Retinal pigment epithelial cell (primary cell): ENCODE data around the gene RB1.

Experiments
- DNase-seq: peaks from one replicate; pipeline ENCODE4 v3.0.0-alpha.2; 2010; ENCODE audit warnings: low read depth
- H3K4me3 ChIP-seq: 2 replicates; pipeline ENCODE4 v1.5.1; 2011; ENCODE audit warnings: mild to moderate bottlenecking, low read length, control low read depth, moderate library complexity
- TF ChIP-seq, protein P1 (sequence below): conservative IDR thresholded peaks from 2 replicates; pipeline ENCODE4 v1.5.1; 2011; ENCODE audit warnings: low read depth, low read length, control low read depth, inconsistent platforms

The RB1 gene

DNA sequence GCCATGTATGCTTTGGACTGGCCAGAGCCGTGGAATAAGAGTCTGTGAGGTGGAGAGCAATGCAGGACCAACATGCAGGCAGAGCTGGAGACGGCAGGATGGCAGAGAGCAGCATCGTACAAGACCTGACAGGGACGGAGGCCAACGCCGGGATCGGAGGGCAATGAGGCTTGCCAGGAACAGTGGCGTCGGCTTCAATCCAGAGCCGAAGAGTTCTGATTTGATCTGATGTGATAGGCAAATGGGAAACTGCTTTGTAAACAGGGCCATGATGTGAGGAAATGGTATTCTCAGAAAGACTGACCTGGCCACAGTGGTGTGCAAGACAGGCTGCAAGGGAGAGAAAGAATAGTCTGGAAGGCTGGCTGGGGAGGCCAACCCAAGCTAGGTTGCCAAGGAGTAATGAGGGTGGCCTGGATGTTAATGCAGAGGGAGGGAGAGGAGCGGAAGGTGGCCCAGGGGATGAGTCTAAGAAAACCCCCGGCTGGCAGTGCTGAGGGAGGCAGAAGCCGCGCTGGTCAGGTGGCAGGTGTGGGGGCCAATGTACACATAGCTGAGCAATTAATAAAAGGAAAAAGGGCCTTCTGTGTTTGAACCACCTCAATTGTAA is 202.6 kb downstream of the RB1 start:
- H3K4me3 ChIP-seq: no peak overlapping the region
- TF ChIP-seq, protein P1, sequence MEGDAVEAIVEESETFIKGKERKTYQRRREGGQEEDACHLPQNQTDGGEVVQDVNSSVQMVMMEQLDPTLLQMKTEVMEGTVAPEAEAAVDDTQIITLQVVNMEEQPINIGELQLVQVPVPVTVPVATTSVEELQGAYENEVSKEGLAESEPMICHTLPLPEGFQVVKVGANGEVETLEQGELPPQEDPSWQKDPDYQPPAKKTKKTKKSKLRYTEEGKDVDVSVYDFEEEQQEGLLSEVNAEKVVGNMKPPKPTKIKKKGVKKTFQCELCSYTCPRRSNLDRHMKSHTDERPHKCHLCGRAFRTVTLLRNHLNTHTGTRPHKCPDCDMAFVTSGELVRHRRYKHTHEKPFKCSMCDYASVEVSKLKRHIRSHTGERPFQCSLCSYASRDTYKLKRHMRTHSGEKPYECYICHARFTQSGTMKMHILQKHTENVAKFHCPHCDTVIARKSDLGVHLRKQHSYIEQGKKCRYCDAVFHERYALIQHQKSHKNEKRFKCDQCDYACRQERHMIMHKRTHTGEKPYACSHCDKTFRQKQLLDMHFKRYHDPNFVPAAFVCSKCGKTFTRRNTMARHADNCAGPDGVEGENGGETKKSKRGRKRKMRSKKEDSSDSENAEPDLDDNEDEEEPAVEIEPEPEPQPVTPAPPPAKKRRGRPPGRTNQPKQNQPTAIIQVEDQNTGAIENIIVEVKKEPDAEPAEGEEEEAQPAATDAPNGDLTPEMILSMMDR: no peak
- no peak for DNase-seq

DNA sequence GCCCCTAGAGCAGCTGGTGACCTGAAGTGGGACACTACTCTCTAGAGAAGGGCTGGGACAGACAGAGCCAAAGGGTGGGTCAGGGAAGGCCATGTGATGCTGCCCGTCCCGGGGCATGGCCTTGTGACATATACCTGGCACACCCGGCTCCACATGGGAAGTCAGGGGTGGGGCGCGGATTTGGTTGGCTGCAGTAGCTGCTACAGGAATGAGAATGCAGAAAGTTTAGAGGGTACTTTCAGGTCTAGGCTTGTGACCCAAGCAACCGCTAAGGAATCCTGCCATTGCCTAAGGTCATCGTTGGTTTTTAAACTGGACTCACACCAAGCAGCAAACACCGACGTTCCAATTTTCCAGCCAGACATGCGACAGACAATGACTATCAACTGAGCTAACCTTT is 203.5 kb downstream of the RB1 start:
- TF ChIP-seq, protein P1: no peak
- no peak for DNase-seq

DNA sequence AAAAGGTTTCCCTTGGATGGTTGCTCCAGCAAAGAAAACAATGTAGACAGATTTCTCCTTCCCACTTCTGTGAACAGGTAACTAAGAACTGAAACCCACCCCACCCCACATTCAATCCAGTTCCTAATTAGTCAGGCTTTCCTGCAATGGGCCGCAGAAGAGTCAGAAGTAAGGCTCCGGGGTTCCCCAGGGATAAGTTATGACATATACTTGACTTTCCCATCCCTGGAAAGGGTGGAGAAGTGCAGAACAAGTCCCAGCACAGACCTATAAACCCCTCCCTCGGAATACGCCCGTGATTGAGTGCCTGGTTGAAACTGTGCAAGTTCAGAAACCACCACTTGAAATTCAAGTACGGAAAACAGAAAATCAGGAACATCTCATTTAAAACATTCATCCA is 204.5 kb downstream of the RB1 start:
- H3K4me3 ChIP-seq: no peak overlapping the region
- TF ChIP-seq, protein P1: no peak
- no peak for DNase-seq

More for the DNA sequence above, 203.5 kb downstream of the RB1 start:
- no peak overlapping the region for H3K4me3 ChIP-seq

DNA sequence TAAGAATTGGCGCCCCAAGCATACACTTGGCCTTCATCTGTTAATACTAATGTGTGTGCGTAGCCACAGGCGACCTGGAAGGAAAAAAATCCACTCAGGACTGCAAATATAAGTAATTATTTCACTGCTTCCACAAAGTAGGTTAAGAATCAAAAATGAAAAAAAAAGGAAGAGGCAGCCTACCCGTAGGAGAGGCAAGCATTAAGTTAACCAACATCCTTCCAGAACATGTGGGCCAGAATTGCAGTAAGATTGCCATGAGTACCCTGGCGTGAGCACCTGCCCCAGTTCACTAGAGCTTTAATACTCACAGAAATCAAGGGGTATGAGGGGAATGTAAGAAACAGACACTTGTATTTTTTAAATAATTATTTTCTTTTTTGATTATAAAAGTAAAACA is 207.1 kb downstream of the RB1 start:
- H3K4me3 ChIP-seq: no peak overlapping the region
- TF ChIP-seq, protein P1: no peak
- no peak for DNase-seq

DNA sequence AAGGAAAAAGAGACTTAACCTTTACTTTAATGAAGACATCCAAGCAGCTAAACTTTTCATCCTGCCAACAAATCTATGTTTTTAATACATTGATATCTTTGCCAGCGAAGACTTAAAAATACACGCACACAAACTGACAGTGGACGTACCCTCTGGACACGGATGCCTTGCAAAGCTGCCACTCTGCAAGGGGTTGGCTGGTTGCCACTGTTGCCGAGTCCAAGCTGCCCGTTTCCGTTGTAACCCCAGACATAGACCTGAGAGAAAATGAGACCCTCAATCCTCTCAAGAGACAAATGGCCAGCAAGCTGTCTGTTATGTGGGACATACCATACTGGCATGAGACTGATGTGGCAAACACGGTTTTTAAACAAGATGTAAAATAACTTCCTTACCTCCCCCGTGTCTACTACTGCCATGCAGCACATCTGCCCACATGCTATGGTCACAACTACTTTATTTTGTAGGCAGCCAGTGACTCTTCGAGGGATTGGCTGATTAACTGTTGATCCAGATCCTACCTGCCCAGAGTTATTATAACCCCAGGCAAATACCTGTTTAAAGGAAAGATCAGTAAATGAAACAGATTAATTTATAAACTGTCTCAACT is 208.2 kb downstream of the RB1 start:
- DNase-seq: no peak
- TF ChIP-seq, protein P1: no peak
- H3K4me3 ChIP-seq: no peak overlapping the region

DNA sequence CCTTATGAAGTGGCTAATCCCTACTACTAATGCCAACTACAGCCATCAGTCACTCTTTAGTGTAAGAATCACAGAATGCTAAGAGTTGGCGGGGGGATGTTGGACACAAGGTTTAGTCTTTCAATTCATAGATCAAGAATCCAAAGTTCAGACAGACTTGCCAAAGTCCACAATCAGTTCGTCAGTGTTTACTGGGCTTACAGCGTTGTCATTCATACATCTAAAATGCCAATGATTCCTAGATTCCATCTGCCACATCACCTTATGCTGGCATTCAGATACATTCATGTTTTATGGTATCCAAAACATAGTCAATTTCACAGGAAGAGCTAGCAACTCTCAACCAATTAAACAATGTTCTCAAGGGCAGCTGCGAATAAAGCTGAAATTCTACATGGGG is 211.2 kb downstream of the RB1 start:
- DNase-seq: no peak
- TF ChIP-seq, protein P1: no peak

DNA sequence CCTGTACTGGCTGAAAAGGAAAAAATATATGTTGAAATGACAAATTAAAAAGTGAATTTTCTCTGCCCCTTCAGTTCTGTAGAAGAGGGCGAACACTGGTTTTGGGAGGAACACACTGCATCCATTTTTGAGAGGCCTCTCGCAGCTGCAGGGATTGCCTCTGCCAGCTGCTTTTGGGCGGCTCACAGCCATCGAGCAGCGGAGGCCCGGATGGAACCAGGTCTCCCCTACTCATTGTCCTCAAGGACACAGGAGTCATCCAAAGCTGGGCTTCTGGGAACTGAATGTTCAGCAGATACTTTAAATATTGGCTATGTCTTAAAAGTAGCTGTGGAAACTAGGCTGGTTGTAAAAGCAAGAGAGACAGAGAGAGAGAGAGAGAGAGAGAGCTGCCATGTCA is 212.2 kb downstream of the RB1 start:
- H3K4me3 ChIP-seq: no peak overlapping the region
- TF ChIP-seq, protein P1: no peak
- no peak for DNase-seq

More for the DNA sequence above, 211.2 kb downstream of the RB1 start:
- no peak overlapping the region for H3K4me3 ChIP-seq
